ENCODE data around the gene TYW1.
A peak's percentile ranks its signal among the peaks of the same experiment; 100 is the strongest.
"Not testable (repeated sequence)": the region's sequence is repeated elsewhere in the genome, so short reads cannot be mapped to it uniquely, and the experiment has no call there.

Gene TYW1

GRCh38 chr7:67056683-67057082 is 60.0 kb downstream of the TYW1 start:
- H3K4me3 ChIP-seq (ENCODE audit: control insufficient read depth, low read depth, low read length) = no peak overlapping the region
- DNase-seq (ENCODE audit: low read depth) = no peak
- no peak for TF ChIP-seq CTCF (conservative IDR thresholded peaks at IDR 0.05; ENCODE audit: control insufficient read depth, insufficient read depth, low read depth, low read length)

DNA sequence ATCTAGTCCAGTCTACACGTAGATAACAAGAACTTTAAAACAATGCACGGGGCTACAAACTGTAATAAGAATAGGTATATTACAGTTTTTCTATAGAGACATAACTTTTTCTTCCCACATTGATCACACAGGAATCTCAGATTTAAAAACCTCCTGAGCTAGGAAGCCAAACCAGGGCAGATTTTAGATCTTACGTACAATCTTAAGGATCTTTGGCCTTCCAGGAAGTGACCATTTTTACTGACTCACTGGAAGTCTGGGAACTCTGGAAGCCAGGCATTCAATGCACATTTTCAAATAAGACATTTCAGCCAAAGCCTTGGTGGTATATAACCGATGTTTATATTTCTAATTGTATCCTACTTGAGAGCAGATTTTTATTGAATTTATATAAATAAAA is 64.7 kb downstream of the TYW1 start:
- not testable (repeated sequence) for H3K4me3 ChIP-seq (ENCODE audit: control insufficient read depth, low read depth, low read length); DNase-seq (ENCODE audit: low read depth)

DNA sequence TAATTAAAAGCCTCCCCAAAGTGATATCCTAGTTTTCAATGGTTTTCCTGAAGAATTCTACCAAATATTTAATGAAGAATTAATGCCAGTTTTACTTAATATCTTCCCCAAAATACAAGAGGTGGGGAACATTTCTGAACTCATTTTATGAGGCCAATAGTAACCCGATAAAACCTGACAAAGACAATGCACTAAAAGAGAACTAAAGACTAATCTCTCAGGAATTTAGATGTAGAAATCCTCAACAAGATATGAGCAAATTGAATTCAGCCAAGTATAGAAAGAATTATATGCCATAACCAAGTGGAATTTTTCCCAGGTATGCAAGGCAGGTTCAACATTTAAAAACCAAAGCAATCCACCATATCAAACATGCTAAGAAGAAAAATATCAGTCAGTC is 66.2 kb downstream of the TYW1 start:
- not testable (repeated sequence) for H3K4me3 ChIP-seq (ENCODE audit: control insufficient read depth, low read depth, low read length)
- DNase-seq (ENCODE audit: low read depth) = peak; percentile 21

DNA sequence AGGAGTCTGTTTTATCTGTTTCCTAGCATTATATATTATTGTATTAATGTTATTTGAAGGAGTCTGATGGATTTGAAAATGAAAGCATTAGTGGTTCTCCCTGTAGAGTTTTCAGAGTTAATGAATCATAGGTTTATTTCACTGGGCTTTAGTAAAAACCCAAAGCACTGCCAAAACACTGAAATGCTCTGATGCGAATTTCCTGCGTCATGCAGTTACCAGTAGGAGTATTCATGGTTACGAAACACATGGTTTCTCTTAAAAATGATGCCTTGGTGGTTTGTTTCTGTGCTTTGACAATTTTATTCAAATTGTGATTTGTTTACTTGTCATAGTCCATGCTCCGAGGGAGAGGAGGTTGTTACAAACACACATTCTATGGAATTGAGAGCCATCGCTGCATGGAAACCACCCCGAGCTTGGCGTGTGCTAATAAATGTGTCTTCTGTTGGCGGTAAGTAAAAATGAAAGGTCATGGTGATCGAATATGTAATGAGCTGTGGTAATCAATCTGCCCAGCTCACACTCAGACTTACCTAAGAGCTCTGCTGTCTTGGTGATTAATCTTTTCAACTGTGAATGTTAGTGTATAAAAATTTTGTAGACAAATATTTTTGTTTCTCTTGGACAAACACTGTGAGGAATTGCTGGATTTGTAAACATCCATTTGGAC is 70.5 kb downstream of the TYW1 start:
- peak overlapping the region; percentile 53 for H3K4me3 ChIP-seq (ENCODE audit: control insufficient read depth, low read depth, low read length)
- peak; percentile 96 for DNase-seq (ENCODE audit: low read depth)

- not testable (repeated sequence) for H3K4me3 ChIP-seq (ENCODE audit: control insufficient read depth, low read depth, low read length); DNase-seq (ENCODE audit: low read depth)
These were observed 79.5 kb downstream of the TYW1 start for GRCh38 chr7:67076120-67076519.

GRCh38 chr7:67082880-67083279 is 86.2 kb downstream of the TYW1 start:
- DNase-seq (ENCODE audit: low read depth); H3K4me3 ChIP-seq (ENCODE audit: control insufficient read depth, low read depth, low read length): not testable (repeated sequence)

GRCh38 chr7:67089261-67089660 is 92.6 kb downstream of the TYW1 start:
- not testable (repeated sequence) for DNase-seq (ENCODE audit: low read depth)

DNA sequence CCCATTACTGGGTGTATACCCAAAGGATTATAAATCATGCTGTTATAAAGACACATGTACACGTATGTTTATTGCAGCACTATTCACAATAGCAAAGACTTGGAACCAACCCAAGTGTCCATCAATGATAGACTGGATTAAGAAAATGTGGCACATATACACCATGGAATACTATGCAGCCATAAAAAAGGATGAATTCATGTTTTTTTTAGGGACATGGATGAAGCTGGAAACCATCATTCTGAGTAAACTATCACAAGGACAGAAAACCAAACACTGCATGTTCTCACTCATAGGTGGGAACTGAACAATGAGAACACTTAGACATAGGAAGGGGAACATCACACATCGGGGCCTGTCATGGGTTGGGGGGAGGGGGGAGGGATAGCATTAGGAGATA is 94.4 kb downstream of the TYW1 start:
- DNase-seq (ENCODE audit: low read depth) = not testable (repeated sequence)

More at GRCh38 chr7:67089261-67089660, 92.6 kb downstream of the TYW1 start:
- H3K4me3 ChIP-seq (ENCODE audit: control insufficient read depth, low read depth, low read length) = not testable (repeated sequence)

DNA sequence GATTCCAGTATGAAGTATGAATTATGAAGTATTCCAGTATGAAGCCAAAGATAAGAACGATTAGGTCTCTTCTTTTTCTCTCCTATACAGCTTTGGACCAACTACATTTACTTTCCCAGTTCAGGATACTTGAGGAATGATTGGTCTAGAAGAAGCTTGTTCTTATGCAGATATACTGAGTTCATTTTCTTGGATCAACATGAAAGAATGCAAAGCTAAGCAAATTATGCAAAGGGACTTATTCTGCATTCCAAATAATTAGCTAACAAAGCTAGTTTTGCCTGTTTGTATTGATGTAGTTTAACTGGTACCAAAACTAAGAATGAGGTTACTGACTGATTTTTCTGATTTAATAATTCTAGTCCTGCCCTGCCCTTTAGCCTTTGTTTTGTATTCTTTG is 101.4 kb downstream of the TYW1 start:
- DNase-seq (ENCODE audit: low read depth); H3K4me3 ChIP-seq (ENCODE audit: control insufficient read depth, low read depth, low read length): not testable (repeated sequence)

More for the DNA sequence above, 94.4 kb downstream of the TYW1 start:
- H3K4me3 ChIP-seq (ENCODE audit: control insufficient read depth, low read depth, low read length) = not testable (repeated sequence)

- not testable (repeated sequence) for H3K4me3 ChIP-seq (ENCODE audit: control insufficient read depth, low read depth, low read length); DNase-seq (ENCODE audit: low read depth)
These were observed 102.8 kb downstream of the TYW1 start for GRCh38 chr7:67099406-67099805.

DNA sequence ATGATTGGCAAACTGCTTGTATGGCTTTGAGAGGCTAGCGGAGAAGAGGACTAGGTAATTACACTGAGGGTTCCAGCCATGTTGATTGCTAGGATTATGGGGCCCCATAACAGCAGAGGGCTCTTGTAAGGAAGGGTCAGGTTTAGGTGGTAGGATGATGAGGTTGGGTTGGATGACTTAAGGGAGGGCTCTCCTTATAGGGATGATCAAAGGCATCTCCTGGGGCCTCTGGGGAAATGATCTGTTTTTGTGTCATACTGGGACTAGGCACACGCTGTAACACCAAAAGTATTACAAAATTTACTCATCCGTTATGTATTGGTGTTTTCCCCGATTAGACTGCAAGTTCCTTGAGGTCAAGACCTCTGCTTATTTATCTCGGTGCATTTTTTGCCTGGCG is 103.4 kb downstream of the TYW1 start:
- DNase-seq (ENCODE audit: low read depth); H3K4me3 ChIP-seq (ENCODE audit: control insufficient read depth, low read depth, low read length): not testable (repeated sequence)

DNA sequence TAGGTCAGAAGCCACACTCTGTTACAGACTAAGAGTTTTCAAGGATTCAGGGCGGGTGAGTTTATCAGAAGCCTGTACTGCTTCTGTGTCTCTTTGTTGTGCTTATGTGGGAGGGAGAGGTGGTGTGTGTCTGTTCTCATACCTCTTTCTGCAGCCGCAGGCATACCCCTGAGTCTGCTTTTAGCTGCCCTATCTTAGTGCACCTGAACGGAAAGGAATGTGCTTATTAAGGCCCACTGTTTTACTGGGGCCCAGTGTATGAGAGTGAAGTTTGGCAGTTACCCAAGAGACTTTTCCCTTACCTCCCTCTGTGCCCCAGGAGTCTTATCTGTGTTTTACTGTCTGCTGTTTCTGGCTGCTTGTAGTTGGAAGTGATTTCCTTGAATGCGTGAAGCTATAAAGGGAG is 104.3 kb downstream of the TYW1 start:
- H3K4me3 ChIP-seq (ENCODE audit: control insufficient read depth, low read depth, low read length) = no peak overlapping the region
- no peak for DNase-seq (ENCODE audit: low read depth)
- TF ChIP-seq CTCF (conservative IDR thresholded peaks at IDR 0.05; ENCODE audit: control insufficient read depth, insufficient read depth, low read depth, low read length) = no peak

- DNase-seq (ENCODE audit: low read depth); H3K4me3 ChIP-seq (ENCODE audit: control insufficient read depth, low read depth, low read length): not testable (repeated sequence)
These were observed 108.3 kb downstream of the TYW1 start for GRCh38 chr7:67104937-67105336.

Measured in fibroblast of mammary gland (primary cell).